ENCODE data around the gene PRSS8.
"Not testable (repeated sequence)": the region's sequence is repeated elsewhere in the genome, so short reads cannot be mapped to it uniquely, and the experiment has no call there.

The PRSS8 gene

GRCh38 chr16:31179219-31179746 is 43.8 kb upstream of the PRSS8 start:
- TF ChIP-seq, protein P1, sequence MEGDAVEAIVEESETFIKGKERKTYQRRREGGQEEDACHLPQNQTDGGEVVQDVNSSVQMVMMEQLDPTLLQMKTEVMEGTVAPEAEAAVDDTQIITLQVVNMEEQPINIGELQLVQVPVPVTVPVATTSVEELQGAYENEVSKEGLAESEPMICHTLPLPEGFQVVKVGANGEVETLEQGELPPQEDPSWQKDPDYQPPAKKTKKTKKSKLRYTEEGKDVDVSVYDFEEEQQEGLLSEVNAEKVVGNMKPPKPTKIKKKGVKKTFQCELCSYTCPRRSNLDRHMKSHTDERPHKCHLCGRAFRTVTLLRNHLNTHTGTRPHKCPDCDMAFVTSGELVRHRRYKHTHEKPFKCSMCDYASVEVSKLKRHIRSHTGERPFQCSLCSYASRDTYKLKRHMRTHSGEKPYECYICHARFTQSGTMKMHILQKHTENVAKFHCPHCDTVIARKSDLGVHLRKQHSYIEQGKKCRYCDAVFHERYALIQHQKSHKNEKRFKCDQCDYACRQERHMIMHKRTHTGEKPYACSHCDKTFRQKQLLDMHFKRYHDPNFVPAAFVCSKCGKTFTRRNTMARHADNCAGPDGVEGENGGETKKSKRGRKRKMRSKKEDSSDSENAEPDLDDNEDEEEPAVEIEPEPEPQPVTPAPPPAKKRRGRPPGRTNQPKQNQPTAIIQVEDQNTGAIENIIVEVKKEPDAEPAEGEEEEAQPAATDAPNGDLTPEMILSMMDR (IDR thresholded peaks at IDR 0.05; ENCODE audit: insufficient read depth, low read depth, low read length, missing control alignments): no peak
- H3K4me3 ChIP-seq (ENCODE audit: low read length): peak overlapping the region; percentile 88
- DNase-seq (ENCODE audit: low read depth): no peak

GRCh38 chr16:31177136-31177535 is 41.6 kb upstream of the PRSS8 start:
- peak; percentile 40 for DNase-seq (ENCODE audit: low read depth)
- no peak overlapping the region for H3K4me3 ChIP-seq (ENCODE audit: low read length)
- TF ChIP-seq, protein P1 (IDR thresholded peaks at IDR 0.05; ENCODE audit: insufficient read depth, low read depth, low read length, missing control alignments): no peak

GRCh38 chr16:31170048-31170447 is 34.5 kb upstream of the PRSS8 start:
- not testable (repeated sequence) for H3K4me3 ChIP-seq (ENCODE audit: low read length); DNase-seq (ENCODE audit: low read depth)

GRCh38 chr16:31168848-31169247 is 33.3 kb upstream of the PRSS8 start:
- no peak for DNase-seq (ENCODE audit: low read depth)
- TF ChIP-seq, protein P1 (IDR thresholded peaks at IDR 0.05; ENCODE audit: insufficient read depth, low read depth, low read length, missing control alignments): no peak
- H3K4me3 ChIP-seq (ENCODE audit: low read length): no peak overlapping the region

DNA sequence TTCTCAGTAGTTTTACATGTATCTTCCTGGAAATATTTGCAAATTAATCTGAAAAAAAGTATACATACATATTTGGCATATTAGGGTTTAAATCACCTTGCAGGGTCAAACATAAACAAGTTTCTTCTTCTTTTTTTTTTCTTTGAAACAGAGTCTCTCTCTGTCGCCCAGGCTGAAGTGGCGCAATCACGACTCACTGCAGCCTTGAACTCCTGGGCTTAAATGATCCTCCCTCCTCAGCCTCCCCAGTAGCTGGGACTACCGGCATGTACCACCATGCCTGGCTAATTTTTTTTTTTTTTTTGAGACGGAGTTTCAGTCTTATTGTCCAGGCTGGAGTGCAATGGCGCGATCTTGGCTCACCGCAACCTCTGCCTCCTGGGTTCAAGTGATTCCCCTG is 31.8 kb upstream of the PRSS8 start:
- H3K4me3 ChIP-seq (ENCODE audit: low read length): no peak overlapping the region
- DNase-seq (ENCODE audit: low read depth): no peak
- TF ChIP-seq, protein P1 (IDR thresholded peaks at IDR 0.05; ENCODE audit: insufficient read depth, low read depth, low read length, missing control alignments): no peak

GRCh38 chr16:31157136-31157535 is 21.6 kb upstream of the PRSS8 start:
- TF ChIP-seq, protein P1 (IDR thresholded peaks at IDR 0.05; ENCODE audit: insufficient read depth, low read depth, low read length, missing control alignments): no peak
- no peak for DNase-seq (ENCODE audit: low read depth)
- no peak overlapping the region for H3K4me3 ChIP-seq (ENCODE audit: low read length)

GRCh38 chr16:31150976-31151375 is 15.4 kb upstream of the PRSS8 start:
- not testable (repeated sequence) for DNase-seq (ENCODE audit: low read depth); H3K4me3 ChIP-seq (ENCODE audit: low read length)

DNA sequence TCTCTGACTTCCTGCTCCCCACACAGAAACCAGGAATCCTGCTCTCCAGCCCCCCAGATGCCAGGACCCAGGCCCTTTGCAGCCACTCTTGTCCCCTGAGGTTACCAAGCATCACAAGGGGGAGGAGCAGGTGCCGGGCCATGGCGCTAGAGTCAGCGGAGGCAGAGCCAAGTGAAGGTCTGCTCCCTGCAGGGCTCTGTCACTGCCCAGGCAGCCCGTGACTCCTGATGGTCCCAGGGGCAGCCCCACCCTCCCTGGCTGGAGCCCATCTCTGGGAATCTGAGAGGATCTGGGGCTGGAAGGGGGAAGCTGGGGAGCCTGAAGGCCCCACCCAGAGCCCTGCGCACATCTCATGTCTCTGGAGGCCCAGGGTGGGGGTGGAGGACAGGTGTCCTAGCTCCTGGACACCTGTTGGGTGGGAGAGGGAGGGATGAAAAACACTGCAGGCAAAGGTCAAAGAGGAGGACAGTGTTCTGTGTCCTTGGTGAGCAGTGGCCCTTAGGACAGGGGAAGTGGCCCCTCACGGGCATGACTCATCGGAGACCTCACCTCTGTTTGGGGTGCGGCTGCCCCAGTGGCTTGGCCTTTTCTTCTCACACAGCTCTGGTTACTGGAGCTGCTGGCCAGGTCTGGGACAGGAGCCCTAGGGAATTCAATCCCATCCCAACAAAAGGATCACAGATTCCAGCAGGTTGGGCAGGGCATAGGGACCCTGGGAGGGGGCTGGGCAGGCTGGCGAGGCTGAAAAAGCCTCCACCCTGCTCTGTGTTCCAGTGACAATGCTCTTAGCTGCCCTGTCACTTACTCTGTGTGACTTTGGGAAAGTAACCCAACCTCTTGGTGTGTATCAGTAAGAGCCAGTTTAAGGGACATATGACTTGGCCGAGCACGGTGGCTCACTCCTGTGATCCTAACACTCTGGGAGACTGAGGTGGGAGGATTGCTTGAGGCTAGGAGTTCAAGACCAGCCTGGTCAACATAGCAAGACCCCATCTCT is 14.7 kb upstream of the PRSS8 start, which contains the start of gene PRSS36:
PRSS36 (minus strand) TSS at position 173 of the 997 bp plus-strand sequence; CDS start at position 142, 31 bp downstream.
- H3K4me3 ChIP-seq (ENCODE audit: low read length): no peak within 1 kb of the TSS
- no peak for DNase-seq (ENCODE audit: low read depth)
- TF ChIP-seq, protein P1 (IDR thresholded peaks at IDR 0.05; ENCODE audit: insufficient read depth, low read depth, low read length, missing control alignments): no peak

Measured in epithelial cell of esophagus (primary cell).